Suprapubic skin (tissue), 4 donors: ENCODE measurements around the gene LRRC27. TPM values are rescaled to one million over a fixed set of nuclear protein-coding genes. Genes with fewer than 3 reads are reported as not detected.

ENCODE experiments used
- DNase-seq, 2 donors: peaks; one replicate each; pipeline ENCODE4 v3.0.0-alpha.2; 2019; ENCODE audit warnings: low spot score in 2 of 2
- H3K27ac ChIP-seq: fragments of 200-600 bp; sonication (generic); one replicate; pipeline ENCODE4 v1.5.1; 2019
- H3K27me3 ChIP-seq: fragments of 200-600 bp; sonication (generic); one replicate; pipeline ENCODE4 v1.5.1; 2019
- H3K36me3 ChIP-seq: fragments of 200-600 bp; sonication (generic); one replicate; pipeline ENCODE4 v1.5.1; 2019
- H3K4me1 ChIP-seq: fragments of 200-600 bp; sonication (generic); one replicate; pipeline ENCODE4 v1.5.1; 2019
- H3K4me3 ChIP-seq: fragments of 200-600 bp; sonication (generic); one replicate; pipeline ENCODE4 v1.5.1; 2019; ENCODE audit warnings: mild to moderate bottlenecking
- H3K9me3 ChIP-seq: fragments of 200-600 bp; sonication (generic); one replicate; pipeline ENCODE4 v1.5.1; 2019
- CTCF ChIP-seq, 2 donors: fragments of 200-600 bp in 1 of 2; fragments of 450-650 bp in 1 of 2; sonication (generic) in 1 of 2; IDR thresholded peaks; one replicate each; pipeline ENCODE4 v1.5.1; 2016 to 2019; ENCODE audit warnings: antibody characterized with exemption in 2 of 2, mild to moderate bottlenecking in 1 of 2, moderate library complexity in 1 of 2
- EP300 ChIP-seq: sonication (generic); formaldehyde crosslinking; IDR thresholded peaks from one replicate; pipeline ENCODE4 v1.6.1; 2017; ENCODE audit warnings: antibody characterized with exemption
- POLR2A ChIP-seq, 2 donors: fragments of 450-650 bp; IDR thresholded peaks; one replicate each; pipeline ENCODE4 v1.6.1; 2017; ENCODE audit warnings: antibody characterized with exemption in 2 of 2, mild to moderate bottlenecking in 2 of 2, moderate library complexity in 2 of 2
- POLR2AphosphoS5 ChIP-seq, 3 donors: sonication (generic); formaldehyde crosslinking; IDR thresholded peaks; one replicate each; pipeline ENCODE4 v1.6.1; 2017; ENCODE audit warnings: antibody characterized with exemption in 3 of 3
- WGBS: methylation state at CpG from one replicate; pipeline ENCODE4 v1.1.5; 2018; 5-methylcytosine and 5-hydroxymethylcytosine counted together
- total RNA-seq, 4 donors: library from RNA; depleted of rRNA; stranded (reverse); fragments of >200 nt; gene quantifications; one replicate each; pipeline ENCODE4 v1.1.0, GENCODE V29; 2016

The LRRC27 gene
- total RNA-seq, 4 donors from 2014 or later, result 6.6 to 13.1 (median 7.1) TPM

DNA sequence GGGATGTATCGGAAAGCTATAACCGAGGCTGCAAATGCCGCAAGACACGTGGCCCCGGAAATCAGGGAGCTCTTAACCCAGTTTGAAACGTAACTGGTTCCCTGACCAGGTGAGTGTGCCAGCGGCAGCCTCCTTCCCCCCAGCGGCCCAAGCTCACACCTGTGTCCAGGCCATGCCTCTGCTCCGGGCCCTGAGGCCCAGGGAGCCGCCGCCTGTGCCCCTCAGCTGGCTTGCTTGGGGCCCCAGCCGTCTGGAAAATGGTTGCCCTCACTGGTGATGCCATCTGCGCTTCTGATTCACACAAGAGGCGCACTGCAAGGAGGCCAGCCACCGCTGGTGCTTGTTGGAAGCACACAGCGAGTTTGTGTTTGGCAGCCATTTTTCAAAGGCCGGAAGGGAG lies 74.2 kb downstream of the LRRC27 start:
- DNase-seq, result no peak
- Histone ChIP-seq H3K4me1 (peaks cover 72% of the 10 kb centered on the region), H3K4me3 (no peak overlapping the region), H3K9me3 (no peaks in the 10 kb centered on the region), H3K36me3 (peaks cover 23% of the 10 kb centered on the region), H3K27me3 (no peaks in the 10 kb centered on the region), H3K27ac (peak overlapping the region; percentile 89)
- TF ChIP-seq EP300, result no peak
- no peak for TF ChIP-seq POLR2A (IDR thresholded peaks at IDR 0.05)
- no peak for TF ChIP-seq CTCF (IDR thresholded peaks at IDR 0.05)
- TF ChIP-seq POLR2AphosphoS5 (IDR thresholded peaks at IDR 0.05), result no peak
- WGBS, result 99% methylated on average over 9 of the region's 17 CpGs

GRCh38 chr10:132406750-132407149 lies 74.8 kb downstream of the LRRC27 start:
- no peak for TF ChIP-seq POLR2A (IDR thresholded peaks at IDR 0.05)
- no peak for TF ChIP-seq POLR2AphosphoS5 (IDR thresholded peaks at IDR 0.05)
- no peak for TF ChIP-seq CTCF (IDR thresholded peaks at IDR 0.05)
- TF ChIP-seq EP300, result no peak
- WGBS, result 88% methylated on average over 13 of the region's 16 CpGs
- no peak for DNase-seq
- no peaks in the 10 kb centered on the region for H3K27me3 ChIP-seq
- peaks cover 23% of the 10 kb centered on the region for H3K36me3 ChIP-seq
- H3K9me3 ChIP-seq, result no peaks in the 10 kb centered on the region
- peaks cover 72% of the 10 kb centered on the region for H3K4me1 ChIP-seq
- H3K27ac ChIP-seq, result peak overlapping the region; percentile 89
- H3K4me3 ChIP-seq, result no peak overlapping the region

GRCh38 chr10:132407243-132407746 lies 75.3 kb downstream of the LRRC27 start:
- Histone ChIP-seq H3K27ac (peak overlapping the region; percentile 89), H3K4me3 (peak overlapping the region; percentile 37), H3K9me3 (no peaks in the 10 kb centered on the region), H3K27me3 (no peaks in the 10 kb centered on the region), H3K4me1 (peaks cover 72% of the 10 kb centered on the region), H3K36me3 (peaks cover 23% of the 10 kb centered on the region)
- TF ChIP-seq EP300 (no peak), CTCF (IDR thresholded peaks at IDR 0.05) (no peak), POLR2AphosphoS5 (IDR thresholded peaks at IDR 0.05) (no peak), POLR2A (IDR thresholded peaks at IDR 0.05) (no peak)
- 88% methylated on average over 4 of the region's 12 CpGs for WGBS
- no peak for DNase-seq

- DNase-seq, result no peak
- peak overlapping the region; percentile 37 for H3K4me3 ChIP-seq
- WGBS, result 18% methylated on average over 4 of the region's 17 CpGs
Measured at GRCh38 chr10:132407846-132408278, 75.9 kb downstream of the LRRC27 start.

DNA sequence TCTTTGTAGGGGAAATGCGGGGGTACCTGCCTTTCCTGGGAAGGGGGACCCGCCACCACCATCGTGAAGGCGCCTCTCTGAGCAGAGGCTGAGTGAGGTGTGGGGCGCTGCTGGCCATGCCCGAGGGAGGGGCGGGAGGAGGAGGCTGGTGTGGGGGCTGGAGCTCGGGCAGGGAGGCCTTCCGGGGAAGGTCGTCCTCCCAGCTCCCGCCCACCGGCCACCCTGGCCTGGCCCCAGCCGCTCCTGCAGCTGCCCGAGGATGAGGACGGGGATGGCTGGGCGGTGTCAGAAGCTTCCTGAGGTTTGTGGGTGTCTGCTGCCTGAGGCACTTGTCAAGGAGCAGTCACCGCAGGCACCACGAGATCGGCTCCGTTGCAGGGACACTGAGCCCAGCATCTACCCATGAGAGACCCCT lies 76.4 kb downstream of the LRRC27 start:
- peak overlapping the region; percentile 37 for H3K4me3 ChIP-seq
- peak overlapping the region; percentile 89 for H3K27ac ChIP-seq
- TF ChIP-seq POLR2AphosphoS5 (IDR thresholded peaks at IDR 0.05) (no peak), POLR2A (IDR thresholded peaks at IDR 0.05) (no peak), CTCF (IDR thresholded peaks at IDR 0.05) (no peak), EP300 (no peak)
- peaks cover 23% of the 10 kb centered on the region for H3K36me3 ChIP-seq
- H3K4me1 ChIP-seq, result peaks cover 80% of the 10 kb centered on the region
- WGBS, result 41% methylated on average over 8 of the region's 20 CpGs
- no peak for DNase-seq
- H3K27me3 ChIP-seq, result no peaks in the 10 kb centered on the region
- no peaks in the 10 kb centered on the region for H3K9me3 ChIP-seq

More at GRCh38 chr10:132407846-132408278, 75.9 kb downstream of the LRRC27 start:
- TF ChIP-seq CTCF (IDR thresholded peaks at IDR 0.05) (no peak), POLR2AphosphoS5 (IDR thresholded peaks at IDR 0.05) (peak in 1 of 3 donors; percentile 44), POLR2A (IDR thresholded peaks at IDR 0.05) (no peak), EP300 (no peak)
- Histone ChIP-seq H3K4me1 (peaks cover 74% of the 10 kb centered on the region), H3K9me3 (no peaks in the 10 kb centered on the region), H3K27me3 (no peaks in the 10 kb centered on the region), H3K27ac (peak overlapping the region; percentile 89), H3K36me3 (peaks cover 23% of the 10 kb centered on the region)
